ENCODE data around the gene PRKAG2. TPM values are rescaled to one million over a fixed set of nuclear protein-coding genes. Genes with fewer than 3 reads are reported as not detected.

Gene PRKAG2
- total and polyA plus RNA-seq, 5 donors, result 162 to 298 (median 181) TPM

DNA sequence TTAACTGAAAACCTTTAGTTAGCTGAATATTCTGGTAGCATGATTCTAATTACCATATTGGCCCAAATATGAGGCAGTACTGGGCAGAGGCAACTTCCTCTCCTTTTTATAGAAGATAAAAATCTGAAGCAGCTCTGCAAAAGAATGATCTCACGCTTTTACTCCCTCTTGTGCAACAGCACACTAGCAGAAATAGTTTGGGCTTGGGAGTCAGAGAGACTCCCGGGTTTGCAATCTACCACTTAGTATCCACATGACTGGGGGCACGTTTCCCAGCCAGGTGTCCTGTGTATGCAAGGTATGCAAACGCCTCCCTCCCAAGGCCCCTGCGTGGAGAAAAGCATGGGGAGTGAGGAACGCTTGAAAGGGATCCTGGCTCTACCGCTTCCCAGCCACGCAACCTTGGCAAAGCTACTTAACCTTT is 310.0 kb downstream of the PRKAG2 start:
- no peaks in the 10 kb centered on the region for H3K27me3 ChIP-seq (ENCODE audit: control insufficient read depth, insufficient read depth)
- no peaks in the 10 kb centered on the region for H3K9me3 ChIP-seq (ENCODE audit: control insufficient read depth, low read length)
- H3K27ac ChIP-seq (ENCODE audit: low read length), result peak overlapping the region; percentile 78
- ATAC-seq (peak; percentile 64 to 67), DNase-seq (no peak)
- no peak overlapping the region for H3K4me3 ChIP-seq (ENCODE audit: low read length)
- WGBS, result 37% methylated on average over 8 of the region's 8 CpGs
- intact Hi-C loops (cut with DNase I), result loop anchor here in 1 of 4 donors (10.0 kb wide), 1 partner anchor 188 kb away; no protein-coding TSS in a partner anchor
- H3K4me1 ChIP-seq (ENCODE audit: control insufficient read depth, insufficient read depth, low read length), result no peaks in the 10 kb centered on the region

DNA sequence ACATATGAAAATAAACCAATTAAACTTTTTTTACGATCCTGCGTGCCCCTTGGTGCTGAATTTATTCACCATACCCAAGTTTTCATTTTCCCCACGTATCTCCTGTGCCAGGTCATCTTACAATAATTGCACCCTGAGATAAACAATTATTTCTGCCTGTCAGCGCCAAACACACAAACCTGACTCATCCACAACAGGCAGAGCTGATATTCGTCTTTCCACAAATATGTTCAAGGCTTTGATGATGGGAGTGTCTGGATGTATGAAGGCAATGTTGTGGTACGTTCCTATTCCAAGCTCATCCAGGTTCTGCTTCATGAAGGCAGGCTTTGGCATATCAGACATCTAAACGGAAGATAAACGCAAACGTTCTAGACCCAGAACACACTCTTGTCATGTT is 311.4 kb downstream of the PRKAG2 start:
- 79% methylated on average over 9 of the region's 9 CpGs for WGBS
- H3K9me3 ChIP-seq (ENCODE audit: control insufficient read depth, low read length), result no peaks in the 10 kb centered on the region
- no peak overlapping the region for H3K4me3 ChIP-seq (ENCODE audit: low read length)
- no peak overlapping the region for H3K27ac ChIP-seq (ENCODE audit: low read length)
- intact Hi-C loops (cut with DNase I), result loop anchor here in 1 of 4 donors (10.0 kb wide), 1 partner anchor 189 kb away; no protein-coding TSS in a partner anchor
- ATAC-seq (no peak), DNase-seq (no peak)
- H3K4me1 ChIP-seq (ENCODE audit: control insufficient read depth, insufficient read depth, low read length), result no peaks in the 10 kb centered on the region
- H3K27me3 ChIP-seq (ENCODE audit: control insufficient read depth, insufficient read depth), result no peaks in the 10 kb centered on the region

DNA sequence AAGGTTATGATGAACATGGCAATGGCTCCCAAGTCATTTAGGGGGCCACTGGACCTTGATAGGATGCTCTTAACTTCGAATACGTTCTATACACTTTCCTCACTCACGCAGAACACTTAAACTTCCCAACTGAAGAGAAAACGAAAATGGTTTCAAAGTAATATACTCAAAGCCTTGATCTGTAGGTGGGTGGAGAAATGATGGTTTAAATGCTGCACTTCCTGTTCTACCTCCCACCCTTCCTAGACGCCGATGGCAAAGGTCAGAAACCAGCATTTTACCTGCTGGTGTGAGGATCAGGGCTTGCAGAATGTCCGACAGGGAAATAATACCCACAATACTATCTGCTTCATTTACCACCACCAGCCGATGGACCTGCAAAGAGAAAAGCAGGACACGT is 316.7 kb downstream of the PRKAG2 start:
- H3K4me3 ChIP-seq (ENCODE audit: low read length), result no peak overlapping the region
- 87% methylated on average over 9 of the region's 9 CpGs for WGBS
- H3K27me3 ChIP-seq (ENCODE audit: control insufficient read depth, insufficient read depth), result no peaks in the 10 kb centered on the region
- H3K27ac ChIP-seq (ENCODE audit: low read length), result no peak overlapping the region
- no peak for DNase-seq
- no peaks in the 10 kb centered on the region for H3K4me1 ChIP-seq (ENCODE audit: control insufficient read depth, insufficient read depth, low read length)
- intact Hi-C loops (cut with DNase I), result loop anchor here in 1 of 4 donors (10.0 kb wide), 1 partner anchor 195 kb away; no protein-coding TSS in a partner anchor
- H3K9me3 ChIP-seq (ENCODE audit: control insufficient read depth, low read length), result no peaks in the 10 kb centered on the region
- ATAC-seq, result no peak

DNA sequence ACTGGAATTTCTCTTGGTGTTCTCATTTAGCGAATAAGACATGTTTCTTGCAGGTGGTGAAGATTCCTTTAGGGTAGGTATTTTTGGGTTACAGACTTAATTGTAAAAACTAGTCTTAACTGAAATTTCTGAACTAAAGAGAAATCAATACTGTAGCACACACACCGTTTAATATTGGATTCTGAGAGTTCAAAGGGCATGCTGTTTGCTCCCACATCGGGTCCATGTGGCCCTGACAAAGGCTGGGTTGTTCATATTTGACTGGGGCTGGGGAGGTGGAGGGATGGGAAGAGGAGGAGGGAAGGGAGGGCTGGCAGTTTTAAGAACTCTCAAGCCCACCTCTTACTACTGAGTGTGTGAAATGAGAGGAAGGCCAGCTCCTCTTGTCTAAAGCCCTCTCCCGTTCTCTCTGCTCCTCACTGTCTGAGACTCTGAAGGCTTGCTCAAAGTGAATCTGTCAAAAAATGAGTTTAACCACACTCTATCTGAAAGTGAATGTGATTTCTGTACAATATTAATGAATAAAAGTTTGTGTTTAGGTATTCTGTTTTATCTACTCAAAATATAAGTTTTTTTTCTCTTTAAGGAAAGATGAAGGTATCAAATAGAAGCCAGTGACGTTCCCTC is 317.2 kb downstream of the PRKAG2 start:
- intact Hi-C loops (cut with DNase I), result loop anchor here in 1 of 4 donors (10.0 kb wide), 1 partner anchor 195 kb away; no protein-coding TSS in a partner anchor
- Histone ChIP-seq H3K9me3 (ENCODE audit: control insufficient read depth, low read length) (no peaks in the 10 kb centered on the region), H3K27ac (ENCODE audit: low read length) (no peak overlapping the region), H3K4me1 (ENCODE audit: control insufficient read depth, insufficient read depth, low read length) (no peaks in the 10 kb centered on the region), H3K27me3 (ENCODE audit: control insufficient read depth, insufficient read depth) (no peaks in the 10 kb centered on the region), H3K4me3 (ENCODE audit: low read length) (no peak overlapping the region)
- no peak for DNase-seq
- WGBS, result 82% methylated on average over 5 of the region's 5 CpGs
- ATAC-seq, result no peak

DNA sequence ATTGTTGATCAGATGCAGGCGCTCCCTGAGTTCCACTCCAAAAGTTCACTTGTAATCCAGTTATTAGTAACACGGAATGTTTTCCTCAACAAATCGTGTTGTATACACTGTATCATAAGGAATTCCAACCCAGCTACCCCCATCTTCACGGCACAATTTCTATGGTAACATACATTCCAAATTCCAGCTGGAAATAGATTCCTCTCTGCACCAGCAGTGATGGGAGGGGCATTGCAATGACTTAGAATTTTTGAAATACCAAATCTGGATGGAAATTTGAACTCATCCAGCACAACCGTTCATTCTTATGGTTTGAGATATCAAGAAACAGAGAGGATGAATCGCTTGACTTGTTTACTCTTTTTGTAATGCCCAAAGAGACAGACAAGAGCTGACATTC is 318.3 kb downstream of the PRKAG2 start:
- Histone ChIP-seq H3K27ac (ENCODE audit: low read length) (no peak overlapping the region), H3K4me3 (ENCODE audit: low read length) (no peak overlapping the region), H3K4me1 (ENCODE audit: control insufficient read depth, insufficient read depth, low read length) (no peaks in the 10 kb centered on the region), H3K9me3 (ENCODE audit: control insufficient read depth, low read length) (no peaks in the 10 kb centered on the region), H3K27me3 (ENCODE audit: control insufficient read depth, insufficient read depth) (no peaks in the 10 kb centered on the region)
- intact Hi-C loops (cut with DNase I), result no loop called here
- no peak for ATAC-seq
- DNase-seq, result no peak
- WGBS, result 57% methylated on average over 6 of the region's 6 CpGs

DNA sequence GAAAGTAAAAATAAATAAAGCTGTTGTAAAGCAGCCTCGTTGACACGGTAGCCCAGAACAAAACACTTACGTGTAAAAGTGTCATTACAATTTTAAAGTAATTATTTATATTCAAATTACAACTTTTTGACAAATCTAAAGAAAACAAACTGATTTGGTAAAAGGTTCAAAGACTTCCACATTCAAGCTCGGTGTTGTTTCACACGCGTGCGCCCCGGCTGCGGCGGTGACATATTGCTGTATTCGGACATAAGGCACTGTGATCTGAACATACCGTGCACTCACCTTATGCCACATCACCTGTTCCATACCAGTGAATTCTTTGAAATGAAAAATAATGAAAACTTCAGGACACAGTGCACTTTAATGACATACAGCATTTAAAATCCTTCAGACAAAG is 320.3 kb downstream of the PRKAG2 start:
- no peak for DNase-seq
- Histone ChIP-seq H3K9me3 (ENCODE audit: control insufficient read depth, low read length) (no peaks in the 10 kb centered on the region), H3K4me3 (ENCODE audit: low read length) (no peak overlapping the region), H3K27me3 (ENCODE audit: control insufficient read depth, insufficient read depth) (no peaks in the 10 kb centered on the region), H3K4me1 (ENCODE audit: control insufficient read depth, insufficient read depth, low read length) (no peaks in the 10 kb centered on the region), H3K27ac (ENCODE audit: low read length) (no peak overlapping the region)
- no peak for ATAC-seq
- 97% methylated on average over 12 of the region's 12 CpGs for WGBS
- intact Hi-C loops (cut with DNase I), result no loop called here

DNA sequence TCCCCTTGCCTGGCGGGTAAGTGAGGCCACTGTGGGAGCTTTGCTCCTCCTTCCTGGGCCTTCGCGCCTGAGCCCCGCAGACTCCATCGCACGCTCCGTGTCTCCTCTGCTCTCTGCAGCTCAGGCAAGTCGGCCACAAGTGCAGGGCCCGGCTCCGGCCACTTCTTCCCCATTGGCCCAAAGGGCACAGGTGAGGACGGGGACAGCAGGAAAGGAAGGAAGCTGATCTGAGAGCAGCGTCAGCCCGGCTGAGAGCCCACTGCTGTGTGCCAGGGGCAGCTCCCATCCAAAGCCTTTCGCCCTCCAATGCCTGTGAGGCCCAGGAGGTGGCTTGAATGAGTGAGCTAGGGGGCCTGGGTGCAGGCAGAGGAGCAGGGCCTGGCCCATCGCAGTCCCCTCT is 323.6 kb downstream of the PRKAG2 start:
- Histone ChIP-seq H3K9me3 (ENCODE audit: control insufficient read depth, low read length) (no peaks in the 10 kb centered on the region), H3K27ac (ENCODE audit: low read length) (no peak overlapping the region), H3K4me1 (ENCODE audit: control insufficient read depth, insufficient read depth, low read length) (no peaks in the 10 kb centered on the region), H3K27me3 (ENCODE audit: control insufficient read depth, insufficient read depth) (no peaks in the 10 kb centered on the region), H3K4me3 (ENCODE audit: low read length) (no peak overlapping the region)
- ATAC-seq (peak; percentile 30 to 41), DNase-seq (peak in 1 of 3 donors; percentile 54)
- WGBS, result 55% methylated on average over 15 of the region's 15 CpGs
- intact Hi-C loops (cut with DNase I), result no loop called here

DNA sequence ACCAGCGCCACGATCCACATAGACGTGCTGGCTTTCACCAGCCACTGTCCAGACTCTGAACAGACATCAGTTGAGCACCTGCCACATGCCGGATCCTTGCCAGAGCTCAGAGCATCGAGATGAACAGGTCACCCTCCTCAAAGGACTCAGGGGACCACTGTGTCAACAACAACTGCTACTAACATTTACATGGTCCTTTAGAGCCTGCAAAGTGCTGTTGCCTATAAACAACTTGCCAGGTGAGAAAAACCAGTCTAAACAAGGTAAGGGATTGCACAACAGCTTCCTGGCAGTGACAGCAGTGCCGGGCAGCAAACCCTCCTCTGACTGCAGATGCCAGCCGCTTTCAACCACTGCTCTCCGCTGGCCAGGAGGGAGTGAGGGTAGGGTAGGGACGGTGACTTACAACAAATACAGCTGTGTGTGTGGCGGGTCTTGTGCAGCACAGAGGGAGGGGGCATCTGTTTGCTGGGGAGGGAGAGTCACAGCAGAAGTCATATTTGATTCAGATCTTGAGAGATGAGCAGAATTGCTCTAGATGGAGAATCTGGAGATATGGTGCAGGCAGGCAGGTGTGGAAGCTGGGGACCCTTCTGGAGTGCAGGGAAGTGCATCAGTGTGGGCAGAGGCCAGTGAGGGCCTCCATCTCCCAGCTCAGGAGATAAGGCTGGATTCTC is 324.4 kb downstream of the PRKAG2 start:
- Histone ChIP-seq H3K27ac (ENCODE audit: low read length) (peak overlapping the region; percentile 12), H3K4me3 (ENCODE audit: low read length) (no peak overlapping the region), H3K27me3 (ENCODE audit: control insufficient read depth, insufficient read depth) (no peaks in the 10 kb centered on the region), H3K9me3 (ENCODE audit: control insufficient read depth, low read length) (no peaks in the 10 kb centered on the region), H3K4me1 (ENCODE audit: control insufficient read depth, insufficient read depth, low read length) (no peaks in the 10 kb centered on the region)
- ATAC-seq, result peak; percentile 62 to 65
- intact Hi-C loops (cut with DNase I), result no loop called here
- DNase-seq, result peak in 1 of 3 donors; percentile 56
- WGBS, result 56% methylated on average over 10 of the region's 10 CpGs

DNA sequence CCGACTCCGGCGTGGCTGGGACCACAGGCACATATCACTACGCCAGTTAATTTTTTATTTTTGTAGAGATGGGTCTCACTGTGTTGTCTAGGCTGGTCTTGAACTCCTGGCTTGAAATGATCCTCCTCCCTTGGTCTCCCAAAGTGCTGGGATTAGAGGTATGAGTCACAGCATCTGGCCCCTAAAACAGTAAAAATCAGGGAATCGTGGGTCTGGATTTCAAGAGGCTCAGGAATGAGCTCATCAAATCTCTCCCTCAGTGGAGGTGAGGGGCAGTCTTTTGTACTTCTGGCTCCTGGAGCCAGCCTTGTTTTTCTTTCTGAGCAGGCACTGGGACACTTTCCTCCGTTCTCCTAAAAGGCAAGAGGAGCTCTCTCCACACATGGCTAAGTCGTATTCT is 325.1 kb downstream of the PRKAG2 start:
- Histone ChIP-seq H3K4me1 (ENCODE audit: control insufficient read depth, insufficient read depth, low read length) (no peaks in the 10 kb centered on the region), H3K27me3 (ENCODE audit: control insufficient read depth, insufficient read depth) (no peaks in the 10 kb centered on the region), H3K27ac (ENCODE audit: low read length) (no peak overlapping the region), H3K9me3 (ENCODE audit: control insufficient read depth, low read length) (no peaks in the 10 kb centered on the region), H3K4me3 (ENCODE audit: low read length) (no peak overlapping the region)
- 81% methylated on average over 7 of the region's 7 CpGs for WGBS
- DNase-seq (no peak), ATAC-seq (no peak)
- intact Hi-C loops (cut with DNase I), result no loop called here

DNA sequence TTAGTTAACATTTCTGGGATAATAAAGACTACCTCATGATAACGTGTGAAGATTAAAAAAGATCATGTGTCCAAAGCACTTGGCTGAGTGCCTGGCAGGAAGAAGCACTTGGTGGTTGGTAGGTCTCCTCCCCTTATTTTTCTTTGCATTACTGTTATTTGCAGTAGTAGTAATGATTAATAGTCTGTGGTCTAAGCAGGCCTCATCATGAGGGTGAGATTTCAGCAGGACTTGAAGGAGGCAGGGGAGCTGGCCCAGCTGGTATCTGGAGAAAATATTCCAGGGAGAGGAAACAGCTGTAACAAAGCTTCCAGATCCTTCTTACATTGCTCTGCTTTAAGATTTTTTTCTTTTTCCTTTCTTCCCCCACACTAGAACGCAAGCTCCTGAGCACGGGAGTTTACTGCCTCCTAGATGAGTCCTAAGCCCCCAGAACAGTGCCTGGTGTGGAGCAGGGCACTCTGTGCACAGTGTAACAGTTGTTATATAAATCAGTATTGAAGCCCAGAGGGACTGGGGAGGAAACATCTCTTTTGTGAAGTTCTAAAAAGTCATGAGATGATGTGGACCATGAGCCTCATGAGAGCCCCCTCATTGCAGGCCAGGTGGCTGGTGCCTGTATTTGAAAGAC is 326.1 kb downstream of the PRKAG2 start:
- no peak for ATAC-seq
- Histone ChIP-seq H3K27me3 (ENCODE audit: control insufficient read depth, insufficient read depth) (no peaks in the 10 kb centered on the region), H3K4me1 (ENCODE audit: control insufficient read depth, insufficient read depth, low read length) (no peaks in the 10 kb centered on the region), H3K9me3 (ENCODE audit: control insufficient read depth, low read length) (no peaks in the 10 kb centered on the region), H3K27ac (ENCODE audit: low read length) (no peak overlapping the region), H3K4me3 (ENCODE audit: low read length) (no peak overlapping the region)
- 20% methylated on average over 3 of the region's 3 CpGs for WGBS
- intact Hi-C loops (cut with DNase I), result no loop called here
- no peak for DNase-seq

DNA sequence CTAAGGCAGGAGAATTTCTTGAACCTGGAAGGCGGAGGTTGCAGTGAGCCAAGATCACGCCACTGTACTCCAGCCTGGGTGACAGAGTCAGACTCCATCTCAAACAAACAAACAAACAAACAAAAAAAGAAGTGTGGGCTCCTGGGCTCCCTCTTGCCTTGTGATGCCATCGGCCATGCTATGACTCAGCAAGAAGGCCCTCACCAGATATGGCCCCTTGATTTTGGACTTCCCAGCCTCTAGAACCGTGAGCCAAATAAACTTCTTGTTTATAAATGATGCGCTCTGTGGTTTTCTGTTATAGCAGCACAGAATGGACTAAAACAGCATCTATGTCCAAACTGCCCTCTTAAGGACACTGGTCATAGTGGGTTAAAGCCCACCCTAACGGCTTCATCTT is 327.3 kb downstream of the PRKAG2 start:
- ATAC-seq, result no peak
- 94% methylated on average over 6 of the region's 6 CpGs for WGBS
- no peak for DNase-seq
- Histone ChIP-seq H3K9me3 (ENCODE audit: control insufficient read depth, low read length) (no peaks in the 10 kb centered on the region), H3K27me3 (ENCODE audit: control insufficient read depth, insufficient read depth) (no peaks in the 10 kb centered on the region), H3K4me1 (ENCODE audit: control insufficient read depth, insufficient read depth, low read length) (no peaks in the 10 kb centered on the region), H3K4me3 (ENCODE audit: low read length) (no peak overlapping the region), H3K27ac (ENCODE audit: low read length) (no peak overlapping the region)
- intact Hi-C loops (cut with DNase I), result no loop called here

Data from right cardiac atrium (tissue), 5 donors.